NCI-H2107 treated with DMSO at 0.1 percent for 48 hours (cell line): ENCODE results near the gene ZNF521.
"Not testable (repeated sequence)": the region's sequence is repeated elsewhere in the genome, so short reads cannot be mapped to it uniquely, and the experiment has no call there.

Source experiments
- DNase-seq: peaks from one replicate; lab custom pipeline; 2025; ENCODE audit not compliant: unreplicated experiment; lab: John Stamatoyannopoulos, UW

Gene ZNF521

GRCh38 chr18:25295624-25296138 lies 56.3 kb downstream of the ZNF521 start:
- DNase-seq, result no peak

- no peak for DNase-seq
These were observed 60.8 kb downstream of the ZNF521 start for GRCh38 chr18:25291150-25291549.

- DNase-seq, result no peak
These were observed 62.9 kb downstream of the ZNF521 start for GRCh38 chr18:25289001-25289631.

GRCh38 chr18:25288340-25288938 lies 63.5 kb downstream of the ZNF521 start:
- DNase-seq, result no peak

- no peak for DNase-seq
These were observed 64.9 kb downstream of the ZNF521 start for GRCh38 chr18:25287106-25287505.

- peak; percentile 29 for DNase-seq
These were observed 67.0 kb downstream of the ZNF521 start for GRCh38 chr18:25284861-25285550.

- DNase-seq, result peak; percentile 29
These were observed 67.7 kb downstream of the ZNF521 start for GRCh38 chr18:25284281-25284680.

- no peak for DNase-seq
These were observed 68.2 kb downstream of the ZNF521 start for GRCh38 chr18:25283781-25284180.

GRCh38 chr18:25282896-25283703 lies 68.9 kb downstream of the ZNF521 start:
- peak; percentile 17 for DNase-seq

- DNase-seq, result no peak
These were observed 69.7 kb downstream of the ZNF521 start for GRCh38 chr18:25282282-25282681.

GRCh38 chr18:25281556-25281955 lies 70.4 kb downstream of the ZNF521 start:
- no peak for DNase-seq

- DNase-seq, result no peak
These were observed 72.0 kb downstream of the ZNF521 start for GRCh38 chr18:25279961-25280360.

- no peak for DNase-seq
These were observed 72.4 kb downstream of the ZNF521 start for GRCh38 chr18:25279556-25279955.

GRCh38 chr18:25279133-25279532 lies 72.8 kb downstream of the ZNF521 start:
- DNase-seq, result no peak

- no peak for DNase-seq
These were observed 73.6 kb downstream of the ZNF521 start for GRCh38 chr18:25278394-25278793.

GRCh38 chr18:25275412-25276001 lies 76.5 kb downstream of the ZNF521 start:
- DNase-seq, result no peak

- DNase-seq, result no peak
These were observed 77.0 kb downstream of the ZNF521 start for GRCh38 chr18:25274926-25275325.

- DNase-seq, result not testable (repeated sequence)
These were observed 84.9 kb downstream of the ZNF521 start for GRCh38 chr18:25266931-25267527.

- DNase-seq, result no peak
These were observed 89.0 kb downstream of the ZNF521 start for GRCh38 chr18:25262920-25263319.

GRCh38 chr18:25261768-25262167 lies 90.2 kb downstream of the ZNF521 start:
- no peak for DNase-seq

GRCh38 chr18:25256439-25256838 lies 95.5 kb downstream of the ZNF521 start:
- DNase-seq, result no peak
